Measurements from ENCODE around the gene PSTPIP2.

GRCh38 chr18:46072376-46072867 lies 362 bp upstream of the PSTPIP2 start:
- TF ChIP-seq CEBPB (tag; IDR thresholded peaks at IDR 0.05) (no peak), CTCF (IDR thresholded peaks at IDR 0.05 in 2 of 3, conservative IDR thresholded peaks at IDR 0.05 in 1 of 3; ENCODE audit: insufficient read depth in 2 of 3, low read depth in 1 of 3, low read length in 3 of 3) (no peak), ZBTB11 (CRISPR knock-in tag; IDR thresholded peaks at IDR 0.05) (no peak), HDAC1 (IDR thresholded peaks at IDR 0.05) (no peak), HOXB6 (CRISPR knock-in tag; IDR thresholded peaks at IDR 0.05; ENCODE audit: borderline replicate concordance) (no peak), E4F1 (CRISPR knock-in tag; IDR thresholded peaks at IDR 0.05; ENCODE audit: borderline replicate concordance) (no peak), CXXC5 (CRISPR knock-in tag; IDR thresholded peaks at IDR 0.05) (no peak), REST (IDR thresholded peaks at IDR 0.05; ENCODE audit: borderline replicate concordance) (0 out of 2 replicates have a peak, but pooled peaks have one; percentile 9), REST (CRISPR knock-in tag; IDR thresholded peaks at IDR 0.05; ENCODE audit: low read depth) (no peak), BCLAF1 (IDR thresholded peaks at IDR 0.05; ENCODE audit: borderline replicate concordance in 1 of 2, control insufficient read depth in 1 of 2, low read depth in 2 of 2, low read length in 1 of 2) (no peak), BCL6 (CRISPR knock-in tag; IDR thresholded peaks at IDR 0.05) (no peak)
